Measurements from ENCODE around the gene HMGCR. TPM values are rescaled to one million over a fixed set of nuclear protein-coding genes. Genes with fewer than 3 reads are reported as not detected.
A peak's percentile ranks its signal among the peaks of the same experiment; 100 is the strongest.
"Not testable (repeated sequence)": the region's sequence is repeated elsewhere in the genome, so short reads cannot be mapped to it uniquely, and the experiment has no call there.

Gene HMGCR
- total and polyA plus RNA-seq, 9 of the 15 experiments (the other 6 are each of a cell fraction or from before 2014, with no cell fraction given) = 29.5 to 155 (median 61.5) TPM

- BruUV-seq (replicated peaks); H3K9me3 ChIP-seq (replicated peaks; ENCODE audit: control insufficient read depth, insufficient read depth, low read depth, low read length); H3K9me1 ChIP-seq (ENCODE audit: control insufficient read depth, insufficient read depth, low read length); H3K4me3 ChIP-seq; FAIRE-seq; H3K4me1 ChIP-seq (replicated peaks in 1 of 2; ENCODE audit: control insufficient read depth in 2 of 2, insufficient read depth in 2 of 2, low read length in 2 of 2); H3K27me3 ChIP-seq (ENCODE audit: control insufficient read depth in 2 of 2, insufficient read depth in 2 of 2, low read length in 2 of 2); H3K79me2 ChIP-seq (ENCODE audit: control insufficient read depth, insufficient read depth, low read length); in situ Hi-C loops (cut with MboI); H4K20me1 ChIP-seq (replicated peaks; ENCODE audit: control insufficient read depth, insufficient read depth, low read length); H3K27ac ChIP-seq (ENCODE audit: extremely low read depth, low read depth, low read length); intact Hi-C loops (cut with micrococcal nuclease); POLR2A ChIA-PET; H3K9ac ChIP-seq (ENCODE audit: insufficient read depth in 1 of 2, low read depth in 2 of 2, low read length in 2 of 2); CTCF ChIA-PET (ENCODE audit: low intra/inter-chr PET ratio); H3K36me3 ChIP-seq (ENCODE audit: control insufficient read depth, insufficient read depth, low read length): not testable (repeated sequence)
- Histone ChIP-seq H3K4me2 (ENCODE audit: insufficient read depth, low read length) (0 out of 2 replicates have a peak overlapping the region, but pooled peaks have one; percentile 14), H2AFZ (ENCODE audit: low read depth, low read length) (peak overlapping the region; percentile 89)
- WGBS (ENCODE audit: insufficient coverage, low coverage, missing lambda C conversion rate) = 16% methylated on average over 11 of the region's 11 CpGs
- TF ChIP-seq EHMT2 (IDR thresholded peaks at IDR 0.05) (peak; percentile 67; the same call in 1 of the 2 replicates), RAD21 (CRISPR knock-in tag; conservative IDR thresholded peaks at IDR 0.05 in 1 of 2, IDR thresholded peaks at IDR 0.05 in 1 of 2) (peak; percentile 15 to 41; a peak in 2 of 4 replicates), CTCFL (IDR thresholded peaks at IDR 0.05; ENCODE audit: borderline replicate concordance, insufficient read depth, low read depth, low read length, poor library complexity, severe bottlenecking) (peak; percentile 4), CTCF (IDR thresholded peaks at IDR 0.05 in 2 of 3, conservative IDR thresholded peaks at IDR 0.05 in 1 of 3; ENCODE audit: insufficient read depth in 2 of 3, low read depth in 1 of 3, low read length in 3 of 3) (peak; percentile 28 to 38 (median 31); a peak in 4 of 6 replicates), NFRKB (IDR thresholded peaks at IDR 0.05; ENCODE audit: low read depth) (peak; percentile 50; the same call in 1 of the 2 replicates), YY1 (IDR thresholded peaks at IDR 0.05; ENCODE audit: borderline replicate concordance in 1 of 3, control insufficient read depth in 1 of 3, extremely low read depth in 1 of 3, insufficient read depth in 3 of 3, insufficient read length in 1 of 3, insufficient replicate concordance in 2 of 3, low read depth in 1 of 3, low read length in 2 of 3) (peak in 1 of 3 experiments; percentile 48), PRDM10 (IDR thresholded peaks at IDR 0.05; ENCODE audit: partially characterized antibody) (peak; percentile 47)
- DNase-seq (ENCODE audit: extremely low read depth in 1 of 4, low spot score in 3 of 4) = peak in 1 of 4 experiments; percentile 67
- ATAC-seq = peak; percentile 42; the same call in 2 of the 3 replicates
Observed at GRCh38 chr5:75304486-75304885, 32.5 kb upstream of the HMGCR start.

Measured in K562 (cell line).